Neutrophil (primary cell): ENCODE results near the gene SUGCT.

ENCODE experiments used
- H3K27ac ChIP-seq: fragments of 200-600 bp; sonication (generic); 2 replicates; pipeline ENCODE4 v1.5.1; 2016; ENCODE audit warnings: mild to moderate bottlenecking, moderate library complexity
- H3K27me3 ChIP-seq: fragments of 200-600 bp; sonication (generic); 2 replicates; pipeline ENCODE4 v1.6.0; 2016; ENCODE audit warnings: mild to moderate bottlenecking
- H3K36me3 ChIP-seq: fragments of 200-600 bp; sonication (generic); 2 replicates; pipeline ENCODE4 v1.5.1; 2017
- H3K4me1 ChIP-seq, 2 experiments: fragments of 200-600 bp in 1 of 2; sonication (generic) in 1 of 2; 1 replicate in 1 of 2; 2 replicates in 1 of 2; pipeline versions ENCODE4 v1.5.1 to v1.6.1; 2013 to 2016; ENCODE audit warnings: low read depth in 1 of 2, low read length in 1 of 2, mild to moderate bottlenecking in 1 of 2, moderate library complexity in 1 of 2; ENCODE audit not compliant: control insufficient read depth in 1 of 2, insufficient read depth in 1 of 2
- H3K4me3 ChIP-seq, 2 experiments: fragments of 200-600 bp in 1 of 2; sonication (generic) in 1 of 2; 1 replicate in 1 of 2; 2 replicates in 1 of 2; pipeline ENCODE4 v1.5.1; 2013 to 2016; ENCODE audit warnings: low read depth in 1 of 2, low read length in 1 of 2, mild to moderate bottlenecking in 1 of 2, moderate library complexity in 1 of 2
- H3K9me3 ChIP-seq: fragments of 200-600 bp; sonication (generic); 2 replicates; pipeline ENCODE4 v1.5.1; 2016
- CTCF ChIP-seq: fragments of 200-600 bp; sonication (generic); IDR thresholded peaks from 2 replicates; pipeline ENCODE4 v1.5.1; 2016; ENCODE audit warnings: antibody characterized with exemption

The SUGCT gene

DNA sequence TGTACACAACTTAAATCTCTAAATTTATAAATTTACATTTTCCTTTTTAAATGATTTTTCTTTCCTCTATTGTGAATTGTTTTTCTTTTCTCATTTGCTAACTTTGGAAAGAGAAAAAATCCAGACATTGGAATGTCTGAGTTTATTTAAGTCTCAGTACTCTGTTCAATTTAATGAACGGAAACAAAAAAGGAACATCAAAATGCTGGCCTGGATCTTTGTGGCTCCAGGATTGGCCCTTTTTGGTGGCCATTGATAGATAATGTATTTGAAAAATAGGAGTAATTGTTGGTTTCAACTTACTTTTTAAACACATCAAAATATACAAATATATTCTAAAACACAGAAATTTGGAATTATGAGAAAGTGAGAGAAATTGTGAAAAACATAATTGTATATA, 336.0 kb downstream of the SUGCT start:
- Histone ChIP-seq H3K4me3 (no peak overlapping the region), H3K9me3 (no peaks in the 10 kb centered on the region), H3K4me1 (no peaks in the 10 kb centered on the region), H3K27ac (no peak overlapping the region), H3K36me3 (no peaks in the 10 kb centered on the region), H3K27me3 (no peaks in the 10 kb centered on the region)
- no peak for TF ChIP-seq CTCF

- no peak for TF ChIP-seq CTCF
- H3K9me3 ChIP-seq = no peaks in the 10 kb centered on the region
- no peaks in the 10 kb centered on the region for H3K4me1 ChIP-seq
- H3K36me3 ChIP-seq = no peaks in the 10 kb centered on the region
- no peak overlapping the region for H3K27ac ChIP-seq
- H3K4me3 ChIP-seq = no peak overlapping the region
- no peaks in the 10 kb centered on the region for H3K27me3 ChIP-seq
Observed at GRCh38 chr7:40471891-40472290, 337.1 kb downstream of the SUGCT start.

GRCh38 chr7:40474790-40475680, 340.2 kb downstream of the SUGCT start:
- no peak overlapping the region for H3K4me3 ChIP-seq
- no peaks in the 10 kb centered on the region for H3K36me3 ChIP-seq
- TF ChIP-seq CTCF = no peak
- no peaks in the 10 kb centered on the region for H3K27me3 ChIP-seq
- H3K9me3 ChIP-seq = no peaks in the 10 kb centered on the region
- H3K4me1 ChIP-seq = no peaks in the 10 kb centered on the region
- no peak overlapping the region for H3K27ac ChIP-seq

DNA sequence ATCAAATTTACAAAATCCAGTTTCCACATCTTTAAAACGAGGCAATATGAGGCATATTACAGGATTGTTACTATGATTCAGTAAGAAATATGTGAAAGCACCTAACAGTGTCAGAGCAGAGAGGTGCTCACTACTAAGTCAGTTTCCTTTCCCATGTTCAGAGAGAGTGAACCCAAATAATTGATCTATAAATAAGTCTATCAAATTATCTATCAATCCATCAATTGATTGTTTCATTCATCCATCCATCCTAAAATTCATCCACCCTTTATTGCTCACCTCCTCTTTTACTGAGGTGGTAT, 340.8 kb downstream of the SUGCT start:
- Histone ChIP-seq H3K27me3 (no peaks in the 10 kb centered on the region), H3K36me3 (no peaks in the 10 kb centered on the region), H3K4me1 (no peaks in the 10 kb centered on the region), H3K27ac (no peak overlapping the region), H3K4me3 (no peak overlapping the region), H3K9me3 (no peaks in the 10 kb centered on the region)
- no peak for TF ChIP-seq CTCF

- no peak overlapping the region for H3K27ac ChIP-seq
- H3K9me3 ChIP-seq = no peaks in the 10 kb centered on the region
- no peak overlapping the region for H3K4me3 ChIP-seq
- TF ChIP-seq CTCF = no peak
- no peaks in the 10 kb centered on the region for H3K27me3 ChIP-seq
- no peaks in the 10 kb centered on the region for H3K4me1 ChIP-seq
- H3K36me3 ChIP-seq = no peaks in the 10 kb centered on the region
Observed at GRCh38 chr7:40477094-40477493, 342.3 kb downstream of the SUGCT start.
